ENCODE measurements around the gene SBNO1. TPM values are rescaled to one million over a fixed set of nuclear protein-coding genes. Genes with fewer than 3 reads are reported as not detected.
"Not testable (repeated sequence)": the region's sequence is repeated elsewhere in the genome, so short reads cannot be mapped to it uniquely, and the experiment has no call there.

SBNO1 gene
- total and polyA plus RNA-seq, 7 donors, result 6.8 to 49.6 (median 30.4) TPM

DNA sequence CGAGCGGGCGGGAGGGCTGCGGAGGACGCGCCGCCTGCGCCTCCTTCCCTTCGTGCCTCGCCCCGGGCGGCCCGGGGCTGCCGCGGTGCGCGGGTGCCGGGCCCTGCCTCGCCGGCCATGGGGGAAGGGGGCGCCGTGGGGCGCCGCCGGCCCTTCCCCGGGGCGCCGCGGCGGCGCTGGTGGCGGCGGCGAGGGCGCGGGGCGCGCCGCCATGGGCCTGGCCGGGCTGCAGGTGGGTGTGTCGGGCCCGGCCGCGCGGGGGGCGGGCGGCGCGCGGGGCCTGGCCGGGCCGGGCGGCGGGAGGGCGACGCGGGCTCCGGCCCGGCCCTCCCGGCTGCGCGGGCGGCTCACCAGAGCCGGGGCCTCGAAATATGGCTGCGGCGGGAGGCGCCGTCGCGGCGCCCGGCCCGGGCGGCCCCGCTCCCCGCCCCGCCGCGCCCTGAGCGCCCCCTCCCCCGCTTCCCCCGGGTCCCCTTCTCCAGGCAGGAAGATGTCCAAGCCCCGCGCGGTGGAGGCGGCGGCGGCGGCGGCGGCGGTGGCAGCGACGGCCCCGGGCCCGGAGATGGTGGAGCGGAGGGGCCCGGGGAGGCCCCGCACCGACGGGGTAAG is 24.4 kb upstream of the SBNO1 start:
- Histone ChIP-seq H3K27me3 (ENCODE audit: insufficient read depth in 3 of 3, low read length in 2 of 3) (no peaks in the 10 kb centered on the region), H3K36me3 (ENCODE audit: insufficient read depth in 1 of 2, low read depth in 1 of 2) (peaks cover 0 to 38% of the 10 kb centered on the region in 2 donors), H3K4me3 (peak overlapping the region; percentile 73), H3K4me1 (peaks cover 45% of the 10 kb centered on the region), H3K9me3 (no peaks in the 10 kb centered on the region), H3K27ac (peak overlapping the region; percentile 91)
- intact Hi-C loops (cut with DNase I), result no loop called here
- ATAC-seq (no peak), DNase-seq (peak in 1 of 2 donors; percentile 37)
- 0 to 5% (median 0%) methylated on average over 2 to 81 of the region's 102 CpGs for WGBS, 3 donors
- TF ChIP-seq, protein P1, sequence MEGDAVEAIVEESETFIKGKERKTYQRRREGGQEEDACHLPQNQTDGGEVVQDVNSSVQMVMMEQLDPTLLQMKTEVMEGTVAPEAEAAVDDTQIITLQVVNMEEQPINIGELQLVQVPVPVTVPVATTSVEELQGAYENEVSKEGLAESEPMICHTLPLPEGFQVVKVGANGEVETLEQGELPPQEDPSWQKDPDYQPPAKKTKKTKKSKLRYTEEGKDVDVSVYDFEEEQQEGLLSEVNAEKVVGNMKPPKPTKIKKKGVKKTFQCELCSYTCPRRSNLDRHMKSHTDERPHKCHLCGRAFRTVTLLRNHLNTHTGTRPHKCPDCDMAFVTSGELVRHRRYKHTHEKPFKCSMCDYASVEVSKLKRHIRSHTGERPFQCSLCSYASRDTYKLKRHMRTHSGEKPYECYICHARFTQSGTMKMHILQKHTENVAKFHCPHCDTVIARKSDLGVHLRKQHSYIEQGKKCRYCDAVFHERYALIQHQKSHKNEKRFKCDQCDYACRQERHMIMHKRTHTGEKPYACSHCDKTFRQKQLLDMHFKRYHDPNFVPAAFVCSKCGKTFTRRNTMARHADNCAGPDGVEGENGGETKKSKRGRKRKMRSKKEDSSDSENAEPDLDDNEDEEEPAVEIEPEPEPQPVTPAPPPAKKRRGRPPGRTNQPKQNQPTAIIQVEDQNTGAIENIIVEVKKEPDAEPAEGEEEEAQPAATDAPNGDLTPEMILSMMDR (IDR thresholded peaks at IDR 0.05), result no peak

DNA sequence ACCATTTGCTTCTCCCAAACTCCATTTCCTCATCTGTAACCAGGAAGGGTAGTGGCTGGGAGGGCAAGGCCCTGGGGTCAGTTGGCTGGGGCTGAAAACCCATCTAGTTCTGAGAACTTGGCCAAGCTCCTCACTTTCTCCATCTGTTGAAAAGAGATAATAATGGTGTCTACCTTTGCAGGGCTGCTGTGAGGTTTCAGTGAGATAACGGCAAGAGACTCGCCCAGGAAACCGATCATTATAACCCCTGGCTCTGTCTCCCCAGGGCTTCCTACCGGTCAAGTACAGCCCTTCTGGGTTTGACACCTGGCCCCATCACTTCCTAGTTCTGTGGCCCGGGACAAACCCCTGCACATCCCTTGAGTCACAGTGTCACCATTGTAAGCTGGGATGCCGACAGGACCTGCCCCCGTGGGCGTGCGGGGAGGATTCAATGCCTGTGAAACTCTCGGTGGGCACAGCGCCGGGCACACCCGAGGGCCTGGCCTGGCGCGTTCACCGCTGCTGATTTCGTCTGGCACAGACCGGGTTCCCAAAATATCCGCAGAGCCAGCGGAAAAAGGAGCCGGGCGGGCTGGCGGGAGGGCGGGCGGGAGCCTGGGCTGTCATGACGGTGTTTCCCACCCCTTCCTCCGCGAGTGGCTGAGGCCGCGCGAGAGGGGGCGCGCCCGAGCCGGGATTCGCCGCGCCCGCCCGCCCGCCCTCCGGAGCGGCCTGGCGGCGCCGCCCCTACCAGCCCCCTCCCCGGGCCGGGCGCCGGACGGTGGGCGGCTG is 23.7 kb upstream of the SBNO1 start:
- no peaks in the 10 kb centered on the region for H3K27me3 ChIP-seq (ENCODE audit: insufficient read depth in 3 of 3, low read length in 2 of 3)
- peak; percentile 54 to 62 (median 58) for ATAC-seq
- peak overlapping the region; percentile 84 for H3K27ac ChIP-seq
- intact Hi-C loops (cut with DNase I), result no loop called here
- peak; percentile 83 to 90 for DNase-seq
- peaks cover 0 to 31% of the 10 kb centered on the region in 2 donors for H3K36me3 ChIP-seq (ENCODE audit: insufficient read depth in 1 of 2, low read depth in 1 of 2)
- 0 to 1% (median 0%) methylated on average over 18 to 52 of the region's 52 CpGs for WGBS, 3 donors
- H3K4me1 ChIP-seq, result peaks cover 45% of the 10 kb centered on the region
- TF ChIP-seq, protein P1 (IDR thresholded peaks at IDR 0.05), result no peak
- H3K4me3 ChIP-seq, result peak overlapping the region; percentile 62
- no peaks in the 10 kb centered on the region for H3K9me3 ChIP-seq

DNA sequence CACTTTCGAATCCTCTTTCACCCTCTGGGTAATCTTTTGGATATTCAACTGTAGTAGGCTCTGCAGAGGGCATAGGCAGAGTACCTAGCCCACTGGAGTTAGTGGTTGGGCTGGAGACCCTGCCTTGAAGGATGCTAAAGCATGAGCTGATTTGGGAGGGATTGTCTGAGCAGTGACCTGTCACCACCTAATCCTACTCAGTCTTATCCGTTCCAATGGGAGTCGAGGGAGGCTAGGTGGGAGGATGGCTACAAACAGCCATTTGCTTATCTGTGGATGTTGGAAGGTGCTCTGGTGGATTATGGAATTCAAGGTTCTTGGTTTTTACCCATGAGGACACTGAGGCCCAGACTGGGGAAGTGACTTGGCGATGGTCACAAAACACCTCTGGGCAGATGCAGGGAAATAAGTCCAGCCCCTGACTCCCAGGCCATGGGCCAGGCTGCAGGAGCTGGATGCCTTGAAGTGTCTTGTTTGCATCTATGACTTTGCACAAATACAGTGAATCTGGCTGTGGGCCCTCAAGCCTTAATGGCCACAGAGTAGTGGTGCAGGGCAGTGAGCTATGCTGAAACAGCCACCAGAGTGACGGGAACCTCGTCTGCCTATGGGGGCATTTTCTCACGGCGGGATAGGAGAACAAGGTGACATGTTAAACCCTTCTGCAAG is 23.0 kb upstream of the SBNO1 start:
- H3K4me3 ChIP-seq, result peak overlapping the region; percentile 62
- no peaks in the 10 kb centered on the region for H3K9me3 ChIP-seq
- DNase-seq (no peak), ATAC-seq (no peak)
- 61 to 76% (median 74%) methylated on average over 8 of the region's 8 CpGs for WGBS, 3 donors
- H3K4me1 ChIP-seq, result peaks cover 44% of the 10 kb centered on the region
- H3K36me3 ChIP-seq (ENCODE audit: insufficient read depth in 1 of 2, low read depth in 1 of 2), result peaks cover 0 to 24% of the 10 kb centered on the region in 2 donors
- TF ChIP-seq, protein P1 (IDR thresholded peaks at IDR 0.05), result no peak
- intact Hi-C loops (cut with DNase I), result no loop called here
- H3K27me3 ChIP-seq (ENCODE audit: insufficient read depth in 3 of 3, low read length in 2 of 3), result no peaks in the 10 kb centered on the region
- H3K27ac ChIP-seq, result peak overlapping the region; percentile 84

DNA sequence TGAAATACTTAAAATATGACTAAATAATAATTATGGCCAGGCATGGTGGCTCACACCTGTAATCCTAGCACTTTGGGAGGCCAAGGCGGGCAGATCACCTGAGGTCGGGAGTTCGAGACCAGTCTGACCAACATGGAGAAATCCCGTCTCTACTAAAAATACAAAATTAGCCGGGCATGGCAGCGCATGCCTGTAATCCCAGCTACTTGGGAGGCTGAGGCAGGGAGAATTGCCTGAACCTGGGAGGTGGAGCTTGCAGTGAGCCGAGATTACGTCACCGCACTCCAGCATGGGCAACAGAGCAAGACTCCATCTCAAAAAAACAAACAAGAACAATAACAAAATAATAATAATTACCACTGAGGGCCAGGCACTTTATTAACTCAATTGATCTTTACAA is 20.9 kb upstream of the SBNO1 start:
- ATAC-seq; H3K36me3 ChIP-seq (ENCODE audit: insufficient read depth in 1 of 2, low read depth in 1 of 2); H3K4me3 ChIP-seq; H3K27me3 ChIP-seq (ENCODE audit: insufficient read depth in 3 of 3, low read length in 2 of 3); DNase-seq; intact Hi-C loops (cut with DNase I); H3K9me3 ChIP-seq: not testable (repeated sequence)
- WGBS, 3 donors, result 91 to 92% (median 92%) methylated on average over 9 of the region's 9 CpGs
- Histone ChIP-seq H3K4me1 (peaks cover 23% of the 10 kb centered on the region), H3K27ac (peak overlapping the region; percentile 0)

DNA sequence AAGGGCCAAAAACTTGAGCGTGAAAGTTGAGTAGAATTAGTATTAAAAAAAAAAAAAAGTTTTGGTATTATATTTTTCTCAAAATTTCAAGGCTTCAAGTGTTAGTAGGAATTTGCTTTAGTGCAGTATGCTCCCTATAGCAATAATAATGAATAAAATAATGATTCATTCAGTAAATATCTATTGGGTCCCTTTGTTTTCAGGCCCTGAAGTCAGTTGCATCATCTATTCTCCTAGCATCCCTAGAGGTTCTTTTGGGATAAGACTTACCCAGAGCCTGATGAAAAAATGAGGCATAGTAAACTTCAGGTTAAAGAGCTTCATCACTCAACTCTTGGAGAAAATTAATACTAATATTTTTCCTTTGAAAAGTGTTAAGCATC is 20.3 kb upstream of the SBNO1 start:
- H3K9me3 ChIP-seq, result no peaks in the 10 kb centered on the region

More for the DNA sequence above, 20.3 kb upstream of the SBNO1 start:
- ATAC-seq (no peak), DNase-seq (no peak)
- Histone ChIP-seq H3K27ac (peak overlapping the region; percentile 85), H3K36me3 (ENCODE audit: insufficient read depth in 1 of 2, low read depth in 1 of 2) (no peaks in the 10 kb centered on the region), H3K4me1 (peaks cover 18% of the 10 kb centered on the region), H3K27me3 (ENCODE audit: insufficient read depth in 3 of 3, low read length in 2 of 3) (no peaks in the 10 kb centered on the region), H3K4me3 (peak overlapping the region; percentile 89)
- TF ChIP-seq, protein P1 (IDR thresholded peaks at IDR 0.05), result no peak
- 5 to 17% (median 15%) methylated on average over 1 of the region's 1 CpG for WGBS, 3 donors
- intact Hi-C loops (cut with DNase I), result no loop called here

Measured in psoas muscle (tissue), 8 donors.